ENCODE measurements around the gene EML4. TPM values are rescaled to one million over a fixed set of nuclear protein-coding genes. Genes with fewer than 3 reads are reported as not detected.
"Not testable (repeated sequence)": the region's sequence is repeated elsewhere in the genome, so short reads cannot be mapped to it uniquely, and the experiment has no call there.

Gene EML4
- polyA plus RNA-seq, 3 donors = 5.3 to 16.5 (median 9.6) TPM

DNA sequence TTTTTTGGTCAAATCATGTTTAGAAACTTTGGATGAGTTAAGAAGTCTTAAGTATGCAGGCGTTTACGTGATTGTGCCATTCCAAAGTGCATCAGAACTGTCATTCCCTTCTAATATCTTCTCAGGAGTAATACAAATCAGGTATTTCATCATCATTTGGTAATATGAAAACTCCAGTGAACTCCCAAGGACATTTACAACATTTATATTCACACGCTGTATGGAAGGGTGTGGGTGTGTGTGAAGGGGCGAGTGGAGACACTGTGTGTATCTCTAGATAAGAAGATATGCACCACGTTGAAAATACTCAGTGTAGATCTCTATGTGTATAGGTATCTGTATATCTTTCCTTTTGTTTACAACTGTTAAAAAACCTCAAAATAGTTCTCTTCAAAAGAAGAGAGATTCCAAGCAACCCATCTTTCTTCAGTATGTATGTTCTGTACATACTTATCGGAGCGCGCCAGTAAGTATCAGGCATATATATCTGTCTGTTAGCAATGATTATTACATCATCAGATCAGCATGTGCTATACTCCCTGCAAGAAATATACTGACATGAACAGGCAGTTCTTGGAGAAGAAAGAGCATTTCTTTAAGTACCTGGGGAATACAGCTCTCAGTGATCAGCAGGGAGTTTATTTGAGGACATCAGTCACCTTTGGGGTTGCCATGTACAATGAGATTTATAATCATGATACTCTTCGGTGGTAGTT lies 162.6 kb downstream of the EML4 start:
- no peak overlapping the region for H3K27ac ChIP-seq (ENCODE audit: low read depth, low read length)
- WGBS, 3 donors = 71 to 81% (median 76%) methylated on average over 9 of the region's 9 CpGs

DNA sequence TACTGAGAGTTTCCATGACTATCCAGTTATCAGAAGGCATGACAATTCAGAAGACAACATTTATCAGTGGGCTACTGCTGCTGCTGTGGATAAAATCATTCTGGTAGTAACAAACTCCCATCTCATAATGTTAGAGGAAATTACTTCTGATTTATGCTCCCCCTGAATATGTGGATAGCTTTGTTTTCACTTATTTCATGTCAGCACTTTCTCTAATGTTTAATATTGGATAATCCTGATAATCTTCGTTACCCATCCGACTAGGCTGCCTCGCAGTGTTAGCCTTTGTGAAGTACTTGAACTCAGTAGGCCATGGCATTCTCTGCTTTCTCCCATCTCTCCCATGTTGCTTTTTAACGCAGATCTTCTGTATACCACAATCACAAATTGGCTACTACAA lies 163.4 kb downstream of the EML4 start:
- no peak overlapping the region for H3K27ac ChIP-seq (ENCODE audit: low read depth, low read length)
- WGBS, 3 donors = 93 to 97% (median 95%) methylated on average over 4 of the region's 4 CpGs

DNA sequence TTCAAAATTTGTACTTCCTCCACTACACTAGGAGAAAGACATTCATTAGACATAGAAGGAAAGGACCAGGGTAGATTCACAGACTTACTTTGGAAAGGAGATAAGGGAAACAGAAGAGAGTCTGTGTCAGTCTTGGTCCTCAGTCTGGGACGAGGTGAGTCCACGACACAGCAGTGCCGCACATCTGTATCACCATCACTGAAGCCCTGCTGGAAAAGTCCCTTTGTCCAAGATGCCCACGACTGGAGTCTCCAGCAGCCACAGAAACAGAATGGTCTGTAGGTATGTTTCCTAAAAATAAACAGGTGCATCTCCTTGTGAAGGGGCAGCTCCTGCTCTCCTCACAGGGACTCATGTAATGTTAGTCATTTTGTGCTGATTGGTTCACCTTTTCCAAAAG lies 164.4 kb downstream of the EML4 start:
- 94 to 96% (median 95%) methylated on average over 4 of the region's 4 CpGs for WGBS, 3 donors
- H3K27ac ChIP-seq (ENCODE audit: low read depth, low read length) = no peak overlapping the region

DNA sequence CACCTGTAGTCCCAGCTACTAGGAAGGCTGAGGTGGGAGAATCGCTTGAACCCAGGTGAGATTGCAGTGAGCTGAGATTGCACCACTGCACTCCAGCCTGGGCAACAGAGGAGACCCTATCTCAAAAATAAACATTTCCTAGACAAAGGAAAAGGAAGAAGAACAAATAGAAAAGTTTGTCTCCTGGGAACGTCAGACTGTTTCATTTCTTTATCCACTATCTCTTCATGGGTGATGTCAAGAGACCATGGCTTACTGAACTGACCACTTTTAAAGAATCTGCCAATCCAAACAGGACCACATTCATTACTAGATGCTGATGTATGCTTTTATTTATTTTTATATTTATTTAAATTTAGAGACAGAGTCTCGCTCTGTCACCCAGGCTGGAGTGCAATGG lies 165.1 kb downstream of the EML4 start:
- 89 to 93% (median 90%) methylated on average over 3 of the region's 3 CpGs for WGBS, 3 donors
- H3K27ac ChIP-seq (ENCODE audit: low read depth, low read length) = no peak overlapping the region

DNA sequence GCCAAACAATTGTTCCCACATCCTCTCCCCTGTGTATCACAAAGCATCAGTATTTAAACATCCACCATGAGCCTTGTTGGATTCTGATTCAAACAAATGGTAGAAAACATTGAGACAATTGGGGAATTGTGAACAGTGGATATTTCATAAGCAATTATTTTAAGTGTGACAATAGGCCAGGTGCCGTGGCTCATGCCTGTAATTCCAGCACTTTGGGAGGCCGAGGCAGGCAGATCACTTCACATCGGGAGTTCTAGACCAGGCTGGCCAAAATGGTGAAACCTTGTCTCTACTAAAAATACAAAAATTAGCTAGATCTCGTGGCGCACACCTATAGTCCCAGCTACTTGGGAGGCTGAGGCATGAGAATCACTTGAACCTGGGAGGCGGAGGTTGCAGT lies 165.7 kb downstream of the EML4 start:
- H3K27ac ChIP-seq (ENCODE audit: low read depth, low read length) = not testable (repeated sequence)
- WGBS, 3 donors = 92 to 98% (median 96%) methylated on average over 6 of the region's 6 CpGs

- 96 to 99% (median 97%) methylated on average over 10 of the region's 10 CpGs for WGBS, 3 donors
- H3K27ac ChIP-seq (ENCODE audit: low read depth, low read length) = no peak overlapping the region
Measured at GRCh38 chr2:42335514-42336104, 166.5 kb downstream of the EML4 start.

GRCh38 chr2:42336361-42336965 lies 167.3 kb downstream of the EML4 start:
- WGBS, 3 donors = 94 to 97% (median 96%) methylated on average over 9 of the region's 9 CpGs
- no peak overlapping the region for H3K27ac ChIP-seq (ENCODE audit: low read depth, low read length)

- WGBS, 3 donors = 93 to 97% (median 94%) methylated on average over 5 of the region's 5 CpGs
- H3K27ac ChIP-seq (ENCODE audit: low read depth, low read length) = no peak overlapping the region
Measured at GRCh38 chr2:42337356-42337820, 168.2 kb downstream of the EML4 start.

DNA sequence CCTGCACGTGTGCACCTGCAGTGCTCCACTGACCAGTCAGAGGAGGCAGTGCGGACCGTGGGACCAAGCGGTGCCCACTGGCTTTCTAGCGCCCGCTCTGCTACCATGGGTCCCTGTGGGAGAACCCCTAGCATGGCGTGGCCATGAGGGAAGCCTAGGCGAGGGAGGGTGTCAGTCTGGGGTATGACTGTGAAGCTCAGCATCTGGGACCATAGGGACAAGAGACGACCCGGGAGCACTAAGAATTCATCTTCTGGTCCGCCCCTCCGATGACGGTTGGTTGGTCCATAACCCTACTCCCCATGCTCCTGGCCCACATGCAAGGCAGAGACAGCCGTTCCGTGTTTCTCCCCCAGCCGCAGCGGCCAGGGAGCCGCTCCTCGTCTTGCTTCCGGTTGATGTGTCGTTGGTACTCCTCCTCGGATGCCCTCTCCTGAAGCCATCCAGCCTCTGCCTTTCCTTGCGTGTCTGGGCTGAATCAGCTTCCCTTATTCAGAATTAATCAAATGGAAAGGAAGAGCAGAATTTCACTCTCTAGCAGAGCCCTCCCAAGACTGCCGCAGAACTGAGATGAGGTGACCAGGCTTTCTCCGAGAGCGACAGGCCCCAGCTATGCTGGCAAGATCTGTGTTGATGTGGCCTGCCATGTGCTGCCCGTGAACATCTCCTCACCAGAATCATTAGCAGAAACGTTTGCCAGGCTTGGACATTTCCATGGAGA lies 168.9 kb downstream of the EML4 start:
- WGBS, 3 donors = 95 to 97% (median 95%) methylated on average over 28 of the region's 28 CpGs
- no peak overlapping the region for H3K27ac ChIP-seq (ENCODE audit: low read depth, low read length)

DNA sequence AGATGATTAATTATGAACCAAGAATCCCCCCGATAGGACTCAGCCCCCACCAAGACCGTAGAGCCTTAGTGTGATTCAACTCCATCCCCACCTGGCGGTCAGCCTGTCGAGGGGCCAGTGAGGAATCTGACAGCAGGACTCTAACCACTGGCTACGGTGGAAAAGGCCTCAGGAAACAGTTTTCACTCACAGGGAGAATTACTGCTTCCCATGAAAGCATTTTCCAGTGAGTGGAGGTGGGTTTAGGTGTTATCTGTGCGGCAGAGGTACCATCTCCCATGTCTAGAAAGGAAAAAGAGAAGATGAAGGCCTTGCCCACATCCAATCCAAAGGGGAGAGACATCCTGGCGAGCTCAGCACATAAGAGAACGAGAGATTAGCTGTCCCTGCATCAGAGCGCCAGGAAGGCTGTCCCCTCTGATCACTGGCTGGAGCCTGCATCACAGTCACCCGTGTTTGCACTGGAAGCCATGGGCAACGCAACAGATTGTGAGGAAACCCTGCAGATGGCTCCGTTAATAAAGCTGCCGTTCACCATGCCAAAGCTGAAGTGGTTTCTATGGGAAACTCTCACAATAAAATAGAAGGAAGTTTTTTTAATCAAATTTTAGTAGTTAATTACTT lies 169.5 kb downstream of the EML4 start:
- no peak overlapping the region for H3K27ac ChIP-seq (ENCODE audit: low read depth, low read length)
- 86 to 91% (median 89%) methylated on average over 13 of the region's 13 CpGs for WGBS, 3 donors

GRCh38 chr2:42339191-42339912 lies 170.2 kb downstream of the EML4 start:
- H3K27ac ChIP-seq (ENCODE audit: low read depth, low read length) = no peak overlapping the region
- 84 to 89% (median 86%) methylated on average over 21 of the region's 21 CpGs for WGBS, 3 donors

DNA sequence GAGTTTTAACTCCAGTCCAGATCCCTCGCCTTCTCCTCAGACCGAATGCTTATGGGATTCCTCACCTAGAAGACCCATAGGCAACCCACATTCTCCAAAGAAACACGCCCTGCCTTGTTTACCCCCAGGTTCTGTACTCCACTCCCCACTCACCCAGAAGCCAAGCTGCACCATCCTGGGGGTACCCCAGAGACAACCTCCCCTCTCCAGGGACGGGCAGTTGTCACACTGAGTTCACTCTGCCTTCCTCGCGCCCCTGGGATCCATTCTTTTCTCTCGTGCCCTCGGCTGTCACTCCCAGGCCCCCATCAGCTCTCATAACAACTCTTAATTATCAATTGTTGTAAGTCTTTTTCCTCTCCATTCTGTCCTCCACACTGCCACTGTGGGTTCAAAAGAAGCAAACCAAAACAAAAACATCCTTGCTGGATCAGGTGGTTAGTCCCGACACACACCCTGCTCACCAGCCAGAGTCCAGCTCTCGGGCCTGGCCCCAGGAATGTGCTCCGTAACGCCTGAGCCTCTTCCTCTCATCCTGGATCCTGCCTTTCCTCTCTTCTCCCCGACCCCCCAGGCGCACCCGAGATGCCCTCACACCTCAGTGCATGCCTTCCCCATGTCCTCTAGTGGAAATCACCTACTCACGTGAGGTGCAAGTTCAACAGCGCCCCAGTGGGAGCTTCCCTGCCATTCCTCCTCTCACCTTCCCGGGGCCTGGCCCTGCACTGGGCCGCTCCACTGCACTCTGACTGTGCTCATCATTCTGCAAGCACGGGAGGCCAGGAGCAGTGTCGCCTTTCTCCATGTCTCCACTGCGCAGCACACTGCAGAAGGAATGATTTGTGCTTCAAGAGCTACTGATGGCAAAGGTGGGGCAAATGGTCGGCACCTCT lies 171.1 kb downstream of the EML4 start:
- no peak overlapping the region for H3K27ac ChIP-seq (ENCODE audit: low read depth, low read length)
- 85 to 92% (median 88%) methylated on average over 23 of the region's 23 CpGs for WGBS, 3 donors

- H3K27ac ChIP-seq (ENCODE audit: low read depth, low read length) = no peak overlapping the region
- 89 to 94% (median 90%) methylated on average over 10 of the region's 10 CpGs for WGBS, 3 donors
Measured at GRCh38 chr2:42340938-42341636, 171.9 kb downstream of the EML4 start.

DNA sequence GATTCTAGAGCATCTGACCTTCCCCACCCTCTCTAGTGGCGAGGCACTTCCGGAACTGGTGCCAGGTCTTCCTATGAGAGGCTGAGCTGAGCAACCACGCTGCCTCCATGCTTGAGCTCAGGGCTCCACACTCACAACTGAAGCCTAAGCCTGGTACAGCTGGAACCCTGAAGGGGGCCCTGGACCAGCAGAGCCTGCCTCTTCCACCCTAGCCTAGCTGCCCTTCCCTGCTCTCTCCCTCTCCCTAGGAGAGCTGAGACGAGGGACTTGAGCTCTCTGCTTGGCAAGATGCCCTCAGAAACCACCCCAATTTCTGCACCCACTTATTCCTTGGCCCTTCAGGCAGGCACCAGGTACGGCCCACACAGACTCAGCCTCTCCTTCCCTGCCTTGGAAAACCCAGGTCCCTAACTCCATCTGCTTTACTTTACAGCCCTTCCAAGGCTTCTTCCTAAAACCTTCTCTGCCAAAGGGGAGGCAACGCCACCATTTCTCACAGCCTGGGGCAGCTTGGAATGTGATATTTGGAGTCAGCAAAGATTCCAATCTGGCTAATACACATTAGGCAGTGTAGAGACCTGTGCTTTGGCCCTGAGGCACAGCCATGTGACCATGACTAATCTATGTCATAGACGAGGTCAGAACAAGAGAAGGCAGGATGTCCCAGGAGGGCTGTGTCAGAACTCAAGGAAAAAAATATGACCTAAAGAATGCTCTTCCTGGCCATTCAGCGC lies 173.1 kb downstream of the EML4 start:
- 64 to 67% (median 67%) methylated on average over 8 of the region's 8 CpGs for WGBS, 3 donors
- H3K27ac ChIP-seq (ENCODE audit: low read depth, low read length) = no peak overlapping the region

DNA sequence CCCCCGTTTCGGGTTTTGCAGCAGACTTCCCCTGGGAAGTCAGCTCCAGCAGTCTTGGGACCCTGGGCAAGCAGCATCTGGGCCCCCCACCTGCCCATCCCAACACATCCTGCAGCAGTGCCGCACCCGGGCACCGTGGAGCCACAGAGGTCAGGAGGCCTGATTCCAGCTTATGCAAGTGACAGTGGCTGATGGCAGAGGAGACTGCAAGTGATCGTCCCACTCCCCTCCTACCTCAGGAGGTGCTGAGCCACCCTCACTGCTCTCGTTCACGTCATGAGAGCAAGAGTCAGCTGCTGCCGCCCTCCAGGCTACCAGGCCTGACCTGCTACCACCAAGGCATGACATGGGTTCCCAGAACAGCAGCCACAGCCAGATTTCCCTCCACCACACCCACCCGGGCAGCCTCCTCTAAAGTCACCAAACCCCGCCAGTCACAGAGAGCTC lies 173.7 kb downstream of the EML4 start:
- no peak overlapping the region for H3K27ac ChIP-seq (ENCODE audit: low read depth, low read length)
- WGBS, 3 donors = 74 to 82% (median 75%) methylated on average over 11 of the region's 11 CpGs

DNA sequence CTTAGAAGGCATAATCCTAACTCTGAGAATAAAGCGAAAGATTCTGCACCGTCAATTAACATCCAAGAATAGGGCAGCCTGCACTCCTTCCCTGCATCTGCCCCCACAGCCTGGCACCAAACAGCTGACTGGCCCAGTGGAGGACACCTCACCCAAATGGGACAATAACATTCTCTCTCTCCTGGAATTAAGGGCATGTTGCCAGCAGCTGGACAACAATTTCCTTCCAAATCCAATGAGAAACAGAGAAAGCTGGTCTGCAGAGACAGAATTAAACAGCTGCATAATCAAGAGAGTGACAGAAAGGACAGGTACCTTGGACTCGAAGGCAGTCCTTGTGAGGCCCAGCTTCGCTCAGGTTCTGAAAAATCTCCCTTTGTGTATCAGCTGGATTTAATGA lies 176.8 kb downstream of the EML4 start:
- H3K27ac ChIP-seq (ENCODE audit: low read depth, low read length) = no peak overlapping the region
- 92 to 94% (median 93%) methylated on average over 4 of the region's 4 CpGs for WGBS, 3 donors

Measured in adipose tissue (tissue), 3 donors.